Nephron (organoid): ENCODE results near the gene E4F1.
"Not testable (repeated sequence)": the region's sequence is repeated elsewhere in the genome, so short reads cannot be mapped to it uniquely, and the experiment has no call there.

Source experiments
- H3K27ac Mint-ChIP-seq, 3 experiments: 2 replicates each; pipeline ENCODE4 v1.8.0; 2020; ENCODE audit warnings: mixed read lengths in 3 of 3, mild to moderate bottlenecking in 2 of 3, moderate library complexity in 1 of 3
- H3K27me3 Mint-ChIP-seq: 2 replicates; pipeline ENCODE4 v1.8.0; 2021; ENCODE audit warnings: low read depth, mild to moderate bottlenecking, moderate library complexity, mixed read lengths
- H3K36me3 Mint-ChIP-seq: 2 replicates; pipeline ENCODE4 v1.8.0; 2020; ENCODE audit warnings: low read depth, mixed read lengths
- H3K4me1 Mint-ChIP-seq: 2 replicates; pipeline ENCODE4 v1.8.0; 2020; ENCODE audit warnings: mixed read lengths
- H3K4me3 Mint-ChIP-seq, 3 experiments: 2 replicates each; pipeline ENCODE4 v1.8.0; 2020; ENCODE audit warnings: mild to moderate bottlenecking in 3 of 3, mixed read lengths in 3 of 3, moderate library complexity in 2 of 3
- H3K9me3 Mint-ChIP-seq: 2 replicates; pipeline ENCODE4 v1.8.0; 2020; ENCODE audit warnings: mixed read lengths
- CTCF ChIP-seq, 3 experiments: fragments of 200-600 bp; sonication (generic); IDR thresholded peaks; one replicate each; pipeline ENCODE4 v1.5.0; 2021; ENCODE audit warnings: antibody characterized with exemption in 3 of 3; ENCODE audit not compliant: unreplicated experiment in 3 of 3

E4F1 gene

DNA sequence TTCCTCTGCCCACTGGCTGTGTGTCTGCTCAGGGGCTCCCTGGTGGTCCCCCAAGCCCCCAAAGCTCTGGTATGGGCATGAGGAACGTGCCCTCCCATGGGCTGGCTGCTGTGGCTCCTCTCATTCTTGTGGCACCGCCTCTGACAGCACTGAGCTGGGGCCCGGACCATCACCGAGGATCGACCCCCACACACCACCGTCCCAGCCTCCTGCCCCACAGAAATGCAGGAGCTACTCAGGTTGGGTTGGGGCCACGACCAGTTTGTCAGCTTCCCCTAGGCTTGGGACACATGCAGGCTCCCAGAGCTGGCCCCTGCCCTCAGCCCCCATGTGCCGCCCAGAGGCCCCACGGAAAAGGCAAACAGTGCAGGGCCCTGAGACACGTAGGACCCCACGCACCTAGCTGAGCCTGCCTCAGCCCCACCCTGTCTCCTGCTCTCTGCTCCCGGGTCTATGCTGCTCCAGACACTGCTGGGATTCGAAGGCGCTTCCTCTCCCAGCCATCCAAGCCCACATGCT lies 23.7 kb upstream of the E4F1 start:
- peak overlapping the region in 1 of 3 experiments; percentile 30 for H3K4me3 Mint-ChIP-seq
- no peaks in the 10 kb centered on the region for H3K9me3 Mint-ChIP-seq
- H3K27me3 Mint-ChIP-seq = peaks cover 33% of the 10 kb centered on the region
- no peak overlapping the region for H3K27ac Mint-ChIP-seq
- no peak for TF ChIP-seq CTCF (IDR thresholded peaks at IDR 0.05; ENCODE audit: unreplicated experiment in 3 of 3)
- H3K36me3 Mint-ChIP-seq = no peaks in the 10 kb centered on the region
- H3K4me1 Mint-ChIP-seq = peaks cover 10% of the 10 kb centered on the region

DNA sequence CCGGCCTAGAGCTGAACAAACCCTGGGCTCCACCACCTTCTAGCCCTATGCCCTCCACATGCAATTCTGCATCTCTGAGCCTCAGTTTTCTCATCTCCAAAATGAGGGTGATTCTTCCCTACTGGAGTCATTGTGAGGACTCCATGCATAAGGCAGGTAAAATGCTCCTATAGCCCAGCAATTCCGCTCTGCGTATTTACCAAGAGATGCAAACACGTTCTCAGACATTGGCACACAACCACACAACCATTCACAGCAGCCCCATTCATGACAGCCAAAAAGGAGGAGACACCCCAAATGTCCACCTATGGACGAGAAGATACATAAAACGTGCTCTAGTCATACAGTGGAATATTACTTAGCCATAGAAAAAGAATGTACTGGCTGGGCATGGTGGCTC lies 23.1 kb upstream of the E4F1 start:
- Mint-ChIP-seq H3K36me3 (no peaks in the 10 kb centered on the region), H3K4me1 (peaks cover 6% of the 10 kb centered on the region), H3K27ac (peak overlapping the region in 1 of 3 experiments; percentile 16), H3K27me3 (peaks cover 31% of the 10 kb centered on the region), H3K9me3 (no peaks in the 10 kb centered on the region), H3K4me3 (peak overlapping the region in 2 of 3 experiments; percentile 29 to 49)
- no peak for TF ChIP-seq CTCF (IDR thresholded peaks at IDR 0.05; ENCODE audit: unreplicated experiment in 3 of 3)

DNA sequence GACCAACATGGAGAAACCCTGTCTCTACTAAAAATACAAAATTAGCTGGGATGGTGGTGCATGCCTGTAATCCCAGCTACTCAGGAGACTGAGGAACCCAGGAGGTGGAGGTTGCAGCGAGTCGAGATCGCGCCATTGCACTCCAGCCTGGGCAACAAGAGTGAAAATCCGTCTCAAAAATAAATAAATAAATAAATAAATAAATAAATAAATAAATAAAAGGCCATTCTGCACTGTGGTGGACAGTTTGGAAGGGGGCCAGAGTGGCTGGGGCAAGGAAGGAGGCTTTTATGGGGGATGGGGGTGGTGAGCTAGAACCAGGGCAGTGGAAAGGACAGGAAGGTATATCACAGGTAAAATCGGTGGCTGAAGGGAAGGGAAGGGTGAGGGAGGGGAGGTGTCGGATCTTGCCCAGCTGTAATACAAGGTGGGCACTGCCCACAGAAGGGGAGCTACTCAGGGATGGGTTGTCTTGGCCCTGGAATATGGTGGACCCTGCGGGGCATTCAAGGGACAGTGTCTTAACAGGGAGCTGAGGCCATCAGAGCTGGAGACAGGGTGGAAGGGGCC lies 20.2 kb upstream of the E4F1 start:
- Mint-ChIP-seq H3K27me3 (peaks cover 21% of the 10 kb centered on the region), H3K36me3 (peaks cover 10% of the 10 kb centered on the region), H3K4me1 (peaks cover 18% of the 10 kb centered on the region), H3K27ac (peak overlapping the region in 2 of 3 experiments; percentile 29 to 48), H3K4me3 (peak overlapping the region; percentile 76 to 84 (median 81))
- not testable (repeated sequence) for H3K9me3 Mint-ChIP-seq

GRCh38 chr16:2204416-2205103 lies 18.8 kb upstream of the E4F1 start:
- TF ChIP-seq CTCF (IDR thresholded peaks at IDR 0.05; ENCODE audit: unreplicated experiment in 3 of 3) = no peak
- H3K4me1 Mint-ChIP-seq = peaks cover 18% of the 10 kb centered on the region
- peak overlapping the region; percentile 69 to 91 (median 83) for H3K27ac Mint-ChIP-seq
- H3K9me3 Mint-ChIP-seq = no peaks in the 10 kb centered on the region
- H3K4me3 Mint-ChIP-seq = peak overlapping the region; percentile 81 to 86 (median 84)
- peaks cover 16% of the 10 kb centered on the region for H3K27me3 Mint-ChIP-seq
- H3K36me3 Mint-ChIP-seq = peaks cover 10% of the 10 kb centered on the region

GRCh38 chr16:2205104-2205966 lies 18.1 kb upstream of the E4F1 start, which contains the start of gene MLST8:
Gene MLST8, plus strand, starts transcription at chr16:2205454. Its CDS starts 632 bp downstream, at chr16:2206086.
- Mint-ChIP-seq H3K27me3 (peaks cover 10% of the 10 kb centered on the region), H3K4me3 (peak within 1 kb of the TSS; percentile 82 to 88 (median 86)), H3K4me1 (peaks cover 18% of the 10 kb centered on the region), H3K9me3 (no peaks in the 10 kb centered on the region), H3K36me3 (peaks cover 10% of the 10 kb centered on the region), H3K27ac (peak within 1 kb of the TSS; percentile 69 to 91 (median 83))
- TF ChIP-seq CTCF (IDR thresholded peaks at IDR 0.05; ENCODE audit: unreplicated experiment in 3 of 3) = peak in 2 of 3 experiments; percentile 27 to 46

GRCh38 chr16:2205967-2206313 lies 17.5 kb upstream of the E4F1 start:
- no peaks in the 10 kb centered on the region for H3K9me3 Mint-ChIP-seq

More at GRCh38 chr16:2205967-2206313, 17.5 kb upstream of the E4F1 start:
- peak overlapping the region; percentile 48 to 81 (median 77) for H3K27ac Mint-ChIP-seq
- H3K36me3 Mint-ChIP-seq = peaks cover 10% of the 10 kb centered on the region
- peak overlapping the region; percentile 82 to 88 (median 84) for H3K4me3 Mint-ChIP-seq
- peaks cover 18% of the 10 kb centered on the region for H3K4me1 Mint-ChIP-seq
- peak in 1 of 3 experiments; percentile 2 for TF ChIP-seq CTCF (IDR thresholded peaks at IDR 0.05; ENCODE audit: unreplicated experiment in 3 of 3)
- H3K27me3 Mint-ChIP-seq = peaks cover 4% of the 10 kb centered on the region
